ENCODE results near the gene TSC1. TPM values are rescaled to one million over a fixed set of nuclear protein-coding genes. Genes with fewer than 3 reads are reported as not detected.

TSC1 gene
- total RNA-seq, 4 donors from 2014 or later: 38.4 to 155 (median 81.6) TPM

DNA sequence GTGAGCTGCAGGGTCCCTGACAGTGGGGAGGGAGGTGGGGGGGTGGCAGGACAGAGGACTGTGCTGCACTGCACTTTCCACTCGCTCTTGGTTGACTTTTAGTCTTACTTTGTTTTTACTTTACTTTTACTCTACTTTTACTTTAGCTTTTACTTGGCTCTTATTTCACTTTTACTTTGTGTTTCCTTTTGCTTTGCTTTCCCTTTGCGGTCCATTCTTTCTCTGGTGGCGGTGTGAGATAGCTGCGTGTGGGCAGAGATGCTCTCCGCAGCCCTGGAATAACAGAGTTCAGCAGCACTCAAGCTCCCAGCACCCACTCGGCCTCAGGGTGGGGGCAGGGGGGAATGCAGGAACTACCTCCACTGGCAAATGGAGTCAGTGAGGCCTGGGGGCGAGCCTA is 71.0 kb downstream of the TSC1 start:
- DNase-seq: no peak
- no peak overlapping the region for H3K27ac ChIP-seq

DNA sequence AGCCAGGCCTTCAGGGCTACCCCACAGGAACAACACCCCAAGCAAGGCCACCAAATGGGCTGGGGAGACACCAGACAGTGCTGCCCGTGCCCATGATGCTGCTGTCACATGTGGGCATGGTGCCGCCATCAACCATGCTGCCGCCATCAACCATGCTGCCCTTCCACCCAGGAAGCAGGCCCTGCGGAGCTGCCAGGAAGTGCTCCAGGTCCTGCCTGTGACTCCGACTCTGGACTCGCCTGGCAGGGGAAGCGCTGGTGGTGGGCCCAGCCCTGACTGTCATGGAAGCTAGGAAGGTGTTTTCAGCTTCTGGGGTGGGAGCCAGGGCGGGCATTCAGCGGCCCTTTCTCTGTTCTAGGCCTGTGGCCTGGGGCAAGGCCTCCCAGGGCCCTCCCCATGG is 75.2 kb downstream of the TSC1 start:
- Histone ChIP-seq H3K4me3 (no peak overlapping the region), H3K27ac (no peak overlapping the region), H3K27me3 (no peaks in the 10 kb centered on the region), H3K9me3 (no peaks in the 10 kb centered on the region), H3K4me1 (no peaks in the 10 kb centered on the region), H3K36me3 (no peaks in the 10 kb centered on the region)
- TF ChIP-seq, protein P1, sequence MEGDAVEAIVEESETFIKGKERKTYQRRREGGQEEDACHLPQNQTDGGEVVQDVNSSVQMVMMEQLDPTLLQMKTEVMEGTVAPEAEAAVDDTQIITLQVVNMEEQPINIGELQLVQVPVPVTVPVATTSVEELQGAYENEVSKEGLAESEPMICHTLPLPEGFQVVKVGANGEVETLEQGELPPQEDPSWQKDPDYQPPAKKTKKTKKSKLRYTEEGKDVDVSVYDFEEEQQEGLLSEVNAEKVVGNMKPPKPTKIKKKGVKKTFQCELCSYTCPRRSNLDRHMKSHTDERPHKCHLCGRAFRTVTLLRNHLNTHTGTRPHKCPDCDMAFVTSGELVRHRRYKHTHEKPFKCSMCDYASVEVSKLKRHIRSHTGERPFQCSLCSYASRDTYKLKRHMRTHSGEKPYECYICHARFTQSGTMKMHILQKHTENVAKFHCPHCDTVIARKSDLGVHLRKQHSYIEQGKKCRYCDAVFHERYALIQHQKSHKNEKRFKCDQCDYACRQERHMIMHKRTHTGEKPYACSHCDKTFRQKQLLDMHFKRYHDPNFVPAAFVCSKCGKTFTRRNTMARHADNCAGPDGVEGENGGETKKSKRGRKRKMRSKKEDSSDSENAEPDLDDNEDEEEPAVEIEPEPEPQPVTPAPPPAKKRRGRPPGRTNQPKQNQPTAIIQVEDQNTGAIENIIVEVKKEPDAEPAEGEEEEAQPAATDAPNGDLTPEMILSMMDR (IDR thresholded peaks at IDR 0.05): no peak
- no peak for TF ChIP-seq POLR2A (IDR thresholded peaks at IDR 0.05)
- DNase-seq: no peak

More for the DNA sequence above, 71.0 kb downstream of the TSC1 start:
- no peaks in the 10 kb centered on the region for H3K27me3 ChIP-seq
- TF ChIP-seq POLR2A (IDR thresholded peaks at IDR 0.05): no peak
- TF ChIP-seq, protein P1 (IDR thresholded peaks at IDR 0.05): no peak
- H3K9me3 ChIP-seq: no peaks in the 10 kb centered on the region
- H3K36me3 ChIP-seq: no peaks in the 10 kb centered on the region
- no peak overlapping the region for H3K4me3 ChIP-seq
- peaks cover 0 to 5% (median 2%) of the 10 kb centered on the region in 4 donors for H3K4me1 ChIP-seq

DNA sequence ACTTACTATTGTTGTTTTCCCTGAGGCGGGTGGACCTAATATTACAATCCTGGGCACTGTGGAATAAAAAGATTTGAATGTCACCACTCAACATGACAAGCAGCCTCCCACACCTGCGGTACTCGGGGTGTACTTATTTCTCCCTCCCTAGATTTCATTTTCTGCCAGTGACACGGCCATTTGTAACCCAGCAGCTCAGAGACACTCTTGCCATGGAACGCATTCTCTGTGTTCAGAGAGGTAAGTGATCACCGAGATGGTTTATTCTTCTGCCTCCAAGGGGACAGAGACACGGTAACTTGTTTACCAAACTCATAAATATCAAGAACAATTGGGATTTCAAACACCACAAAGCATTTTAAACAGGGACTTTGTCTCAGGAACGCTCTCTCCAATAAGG is 77.5 kb downstream of the TSC1 start:
- H3K4me1 ChIP-seq: no peaks in the 10 kb centered on the region
- H3K4me3 ChIP-seq: no peak overlapping the region
- H3K27ac ChIP-seq: no peak overlapping the region
- TF ChIP-seq POLR2A (IDR thresholded peaks at IDR 0.05): no peak
- TF ChIP-seq, protein P1 (IDR thresholded peaks at IDR 0.05): no peak
- no peaks in the 10 kb centered on the region for H3K36me3 ChIP-seq
- DNase-seq: no peak
- H3K27me3 ChIP-seq: no peaks in the 10 kb centered on the region
- H3K9me3 ChIP-seq: no peaks in the 10 kb centered on the region

DNA sequence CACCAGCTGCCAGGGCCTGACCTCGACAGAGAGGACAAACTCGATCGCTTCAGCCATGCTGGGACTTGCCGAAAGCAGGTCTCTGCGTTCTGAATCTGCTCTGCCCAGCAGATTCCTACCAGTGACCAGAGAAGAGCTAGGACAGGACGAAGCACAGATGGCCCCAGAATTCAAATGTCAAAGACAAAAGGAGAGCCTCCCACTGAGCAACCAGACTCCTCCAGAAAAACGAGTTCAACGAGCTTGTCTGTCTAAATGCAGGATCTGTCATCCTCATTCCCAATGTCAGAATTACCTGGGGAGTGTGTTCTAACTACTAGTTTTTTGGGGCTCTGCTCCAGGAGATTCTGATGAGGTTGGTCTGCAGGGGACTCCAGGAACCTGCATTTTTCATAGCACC is 79.7 kb downstream of the TSC1 start:
- TF ChIP-seq, protein P1 (IDR thresholded peaks at IDR 0.05): no peak
- H3K27me3 ChIP-seq: no peaks in the 10 kb centered on the region

DNA sequence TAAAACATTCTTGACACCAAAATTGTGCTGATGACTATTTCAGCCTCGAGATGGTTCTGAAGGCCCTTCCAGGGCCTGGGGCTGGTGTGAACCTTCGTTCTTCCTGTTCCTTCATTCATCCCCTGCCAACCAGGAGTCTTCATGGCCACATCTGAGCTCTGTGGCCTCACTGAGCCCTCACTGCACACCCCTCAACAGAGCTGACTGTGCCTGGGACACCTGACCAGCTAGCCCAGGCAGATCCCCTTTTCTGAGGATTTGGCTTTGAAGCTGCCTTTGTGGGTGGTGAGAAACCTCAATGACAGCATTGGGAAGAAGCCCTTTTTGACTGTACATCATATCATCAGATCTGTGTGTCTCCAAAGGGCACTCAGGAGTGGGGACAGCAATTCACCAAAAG is 80.1 kb downstream of the TSC1 start:
- Histone ChIP-seq H3K27me3 (no peaks in the 10 kb centered on the region), H3K36me3 (no peaks in the 10 kb centered on the region), H3K9me3 (no peaks in the 10 kb centered on the region), H3K4me3 (no peak overlapping the region), H3K27ac (no peak overlapping the region), H3K4me1 (no peaks in the 10 kb centered on the region)
- no peak for DNase-seq
- TF ChIP-seq, protein P1 (IDR thresholded peaks at IDR 0.05): no peak
- TF ChIP-seq POLR2A (IDR thresholded peaks at IDR 0.05): no peak

More for the DNA sequence above, 79.7 kb downstream of the TSC1 start:
- no peak for DNase-seq
- H3K27ac ChIP-seq: no peak overlapping the region
- H3K36me3 ChIP-seq: no peaks in the 10 kb centered on the region
- H3K9me3 ChIP-seq: no peaks in the 10 kb centered on the region
- no peak overlapping the region for H3K4me3 ChIP-seq
- H3K4me1 ChIP-seq: no peaks in the 10 kb centered on the region

DNA sequence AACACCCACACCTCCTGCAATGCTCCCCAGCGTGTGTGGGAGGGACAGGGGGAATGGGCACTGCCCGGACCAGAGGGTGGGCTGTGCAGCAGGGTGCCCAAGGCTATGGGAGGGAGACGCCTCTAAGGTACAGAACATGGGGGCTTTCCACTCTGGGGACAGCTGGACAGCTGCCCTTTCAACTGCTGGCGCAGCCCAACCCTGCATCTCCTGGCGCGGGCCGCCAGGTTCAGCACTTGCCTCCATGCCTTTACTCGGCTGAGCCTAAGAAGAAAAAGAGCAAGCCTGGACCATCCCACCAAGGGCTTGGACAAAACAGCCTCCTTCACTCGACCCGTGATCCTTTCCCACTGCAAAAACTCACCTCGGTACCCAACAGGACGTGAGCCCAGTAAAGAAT is 81.3 kb downstream of the TSC1 start:
- H3K36me3 ChIP-seq: no peaks in the 10 kb centered on the region
- H3K9me3 ChIP-seq: no peaks in the 10 kb centered on the region
- no peaks in the 10 kb centered on the region for H3K27me3 ChIP-seq
- peaks cover 0 to 5% (median 0%) of the 10 kb centered on the region in 4 donors for H3K4me1 ChIP-seq
- H3K27ac ChIP-seq: no peak overlapping the region
- TF ChIP-seq, protein P1 (IDR thresholded peaks at IDR 0.05): no peak
- no peak for TF ChIP-seq POLR2A (IDR thresholded peaks at IDR 0.05)
- H3K4me3 ChIP-seq: no peak overlapping the region
- no peak for DNase-seq

All from Peyer's patch (tissue), 4 donors.